ENCODE results near the gene PROM1.

The PROM1 gene

GRCh38 chr4:15936495-15936894, 147.3 kb downstream of the PROM1 start:
- no peak for DNase-seq

DNA sequence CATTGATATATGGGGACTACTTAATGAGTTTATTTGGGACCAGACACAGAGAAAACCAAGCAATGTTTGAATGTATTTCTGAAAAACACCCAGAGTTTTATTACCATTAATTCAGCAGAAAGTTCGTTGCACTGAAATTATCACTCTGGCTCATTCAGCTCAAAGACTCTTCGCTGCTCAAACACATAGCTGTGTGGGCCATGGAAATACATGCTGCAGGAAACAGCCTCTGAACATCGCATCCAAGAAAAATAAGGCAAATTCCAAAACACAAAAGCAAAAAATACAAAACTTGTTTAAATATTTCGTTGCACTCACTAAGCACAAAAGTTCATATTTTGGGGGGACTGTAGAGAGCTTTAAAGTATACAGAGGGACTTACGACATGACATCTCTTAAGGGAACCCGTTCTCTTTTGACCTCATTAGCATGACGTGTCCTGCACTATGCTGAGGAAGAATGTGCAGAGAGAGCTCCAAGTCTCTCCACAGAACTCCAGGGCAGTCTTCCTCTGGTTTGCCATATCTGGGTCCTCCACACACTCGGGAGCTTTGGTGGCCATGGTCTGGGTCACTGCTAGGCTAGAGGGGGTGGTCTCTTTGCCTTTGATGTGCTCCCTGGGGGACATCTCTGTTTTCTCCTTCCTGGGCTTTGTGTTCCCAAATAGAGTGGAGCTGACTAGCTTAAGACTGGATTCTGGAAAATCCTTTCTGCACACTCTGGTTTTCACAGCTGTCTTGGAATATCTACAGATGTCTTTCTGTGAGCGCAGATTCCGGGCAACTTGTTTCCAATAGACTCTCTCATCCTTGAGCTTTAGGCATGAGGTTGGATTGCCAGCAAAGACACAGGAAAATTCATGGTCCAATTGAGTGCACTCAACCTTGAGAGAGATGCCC, 148.1 kb downstream of the PROM1 start:
- no peak for DNase-seq

- no peak for DNase-seq
These were observed 149.6 kb downstream of the PROM1 start for GRCh38 chr4:15934259-15934658.

- no peak for DNase-seq
These were observed 152.2 kb downstream of the PROM1 start for GRCh38 chr4:15931451-15932210.

- no peak for DNase-seq
These were observed 153.5 kb downstream of the PROM1 start for GRCh38 chr4:15930314-15930713.

GRCh38 chr4:15929540-15929939, 154.3 kb downstream of the PROM1 start:
- no peak for DNase-seq

DNA sequence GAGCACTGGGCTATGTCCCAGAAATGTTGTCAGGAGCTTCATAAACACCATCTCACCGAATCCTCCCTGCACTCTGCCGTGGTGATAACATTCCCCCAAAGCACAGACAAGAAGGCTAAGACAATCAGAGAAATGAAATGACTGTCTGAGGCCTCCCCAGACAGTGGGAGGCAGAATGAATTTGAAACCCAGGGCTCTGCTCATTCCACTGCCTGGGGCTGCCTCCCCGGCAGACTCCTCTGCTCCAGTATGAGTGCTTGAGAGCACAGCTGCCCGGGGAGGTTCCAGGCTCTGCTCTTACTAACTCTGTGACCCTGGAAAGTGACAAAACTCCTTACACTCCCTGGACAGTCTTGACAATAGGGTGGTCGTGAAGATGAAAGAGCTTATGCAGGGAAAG, 154.9 kb downstream of the PROM1 start:
- DNase-seq = no peak

DNA sequence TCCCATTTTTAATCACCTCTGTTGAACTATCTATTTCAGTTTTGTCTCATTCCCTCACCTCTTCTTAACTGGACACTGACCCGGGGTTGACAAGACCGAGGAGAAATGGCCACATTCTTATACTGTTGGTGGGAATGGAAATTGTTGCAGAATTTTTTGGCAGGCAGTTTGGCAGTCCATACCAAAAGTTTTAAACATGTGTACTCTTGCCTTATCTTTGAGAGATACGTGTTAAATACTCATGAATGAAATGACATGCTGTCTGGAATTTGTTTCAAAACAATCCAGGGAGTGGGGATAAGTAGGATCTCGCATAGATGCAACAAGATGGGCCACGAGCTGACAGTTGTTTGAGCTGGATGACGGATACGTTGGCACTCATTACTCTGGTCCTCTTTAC, 157.3 kb downstream of the PROM1 start:
- no peak for DNase-seq

- no peak for DNase-seq
These were observed 158.0 kb downstream of the PROM1 start for GRCh38 chr4:15925830-15926229.

GRCh38 chr4:15921592-15921932, 162.3 kb downstream of the PROM1 start:
- DNase-seq = no peak

DNA sequence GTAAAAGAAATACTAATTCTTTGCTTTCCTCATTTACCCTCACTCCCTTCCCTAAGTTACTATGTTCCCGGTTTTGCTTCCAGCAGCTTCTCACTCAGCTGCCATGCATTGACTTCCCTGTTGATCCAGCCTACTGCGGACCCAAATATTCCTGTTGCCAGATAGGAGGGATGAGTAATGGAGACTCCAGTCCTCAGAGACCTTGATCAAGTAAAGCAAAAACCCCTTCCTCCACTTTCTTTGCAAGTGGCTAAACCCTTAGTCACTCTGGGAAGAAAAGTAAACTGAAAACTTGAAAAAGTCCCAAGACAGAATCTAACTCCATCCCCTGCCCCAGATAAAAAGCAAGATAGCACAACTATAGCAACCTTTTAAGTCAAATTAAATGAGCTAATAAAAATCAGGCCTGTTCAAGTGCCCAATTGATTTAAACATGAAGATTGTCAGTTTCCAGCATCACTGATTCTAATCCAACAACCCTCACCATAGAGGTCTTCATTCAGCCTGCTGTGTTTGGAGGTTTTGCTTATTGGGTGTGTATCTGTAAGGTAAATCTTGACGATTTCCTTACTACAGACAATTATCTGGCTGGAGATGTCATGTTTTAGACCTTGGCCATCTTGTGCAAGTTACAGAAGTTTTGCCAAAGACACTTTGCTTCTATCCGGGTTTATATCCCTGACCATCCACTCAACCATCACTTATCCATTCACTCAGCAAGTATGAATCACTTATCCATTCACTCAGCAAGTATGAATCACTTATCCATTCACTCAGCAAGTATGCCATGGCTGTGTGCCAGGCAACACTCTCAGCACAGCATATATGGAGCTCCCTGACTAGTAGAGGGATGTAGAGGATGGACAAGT, 162.9 kb downstream of the PROM1 start:
- DNase-seq = peak; percentile 22

DNA sequence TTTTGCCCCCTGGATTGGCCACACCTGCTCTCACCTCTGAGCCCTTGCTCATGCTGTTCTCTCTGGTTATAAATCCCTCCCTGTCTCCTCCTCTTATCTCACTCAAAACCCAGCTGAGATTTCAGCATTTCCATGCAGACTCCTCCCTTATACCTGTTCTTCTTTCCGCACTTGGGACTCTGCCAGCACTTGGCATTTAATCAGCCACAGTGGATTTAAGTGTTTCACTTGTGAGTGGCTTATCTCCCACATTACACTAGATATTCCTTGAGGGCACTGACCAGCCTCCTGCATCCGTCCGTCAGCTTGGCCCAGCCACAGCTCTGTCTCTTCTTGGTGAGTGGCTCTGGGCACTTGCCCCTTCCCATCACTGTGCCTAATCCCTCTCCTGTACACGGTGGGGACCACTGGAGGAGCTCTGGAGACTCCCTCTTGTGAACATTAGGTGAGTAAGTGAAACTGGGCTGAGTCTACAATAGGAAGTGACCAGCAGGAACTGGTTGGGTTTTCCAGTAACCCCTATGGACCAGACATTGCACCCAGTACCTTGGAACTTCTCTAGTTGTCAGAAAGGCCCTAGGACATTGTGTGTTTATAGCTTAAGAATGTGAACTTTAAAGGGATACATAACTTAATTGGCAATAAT, 165.2 kb downstream of the PROM1 start:
- DNase-seq = no peak
